HL-60 (cell line): ENCODE results near the gene STK33.
"Not testable (repeated sequence)": the region's sequence is repeated elsewhere in the genome, so short reads cannot be mapped to it uniquely, and the experiment has no call there.

Experiments used
- POLR2AphosphoS5 ChIP-seq: IDR thresholded peaks from 2 replicates; pipeline ENCODE4 v1.6.1; 2012; ENCODE audit warnings: low read depth
- SPI1 ChIP-seq: IDR thresholded peaks from 2 replicates; pipeline ENCODE4 v1.6.1; 2012; ENCODE audit warnings: low read depth, mild to moderate bottlenecking, borderline replicate concordance
- TF ChIP-seq, protein P1 (sequence below): IDR thresholded peaks from one replicate; pipeline ENCODE4 v1.5.1; 2011; ENCODE audit warnings: low read length, control low read depth, inconsistent platforms; ENCODE audit not compliant: insufficient read depth
- TF ChIP-seq, protein P2 (sequence below): IDR thresholded peaks from 2 replicates; pipeline ENCODE4 v1.6.1; 2012; ENCODE audit warnings: low read depth; ENCODE audit not compliant: insufficient replicate concordance

DNA sequence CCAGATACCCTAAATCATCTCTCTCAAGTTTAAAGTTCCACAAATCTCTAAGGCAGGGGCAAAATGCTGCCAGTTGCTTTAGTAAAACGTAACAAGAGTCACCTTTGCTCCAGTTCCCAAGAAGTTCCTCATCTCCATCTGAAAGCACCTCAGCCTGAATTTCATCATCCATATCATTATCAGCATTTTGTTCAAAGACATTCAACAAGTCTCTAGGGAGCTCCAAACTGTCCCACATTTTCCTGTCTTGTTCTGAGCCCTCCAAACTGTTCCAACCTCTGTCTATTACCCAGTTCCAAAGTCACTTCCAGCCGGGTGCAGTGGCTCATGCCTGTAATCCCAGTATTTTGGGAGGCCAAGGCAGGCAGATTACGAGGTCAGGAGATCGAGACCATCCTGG, 126.7 kb downstream of the STK33 start:
- TF ChIP-seq, protein P1, sequence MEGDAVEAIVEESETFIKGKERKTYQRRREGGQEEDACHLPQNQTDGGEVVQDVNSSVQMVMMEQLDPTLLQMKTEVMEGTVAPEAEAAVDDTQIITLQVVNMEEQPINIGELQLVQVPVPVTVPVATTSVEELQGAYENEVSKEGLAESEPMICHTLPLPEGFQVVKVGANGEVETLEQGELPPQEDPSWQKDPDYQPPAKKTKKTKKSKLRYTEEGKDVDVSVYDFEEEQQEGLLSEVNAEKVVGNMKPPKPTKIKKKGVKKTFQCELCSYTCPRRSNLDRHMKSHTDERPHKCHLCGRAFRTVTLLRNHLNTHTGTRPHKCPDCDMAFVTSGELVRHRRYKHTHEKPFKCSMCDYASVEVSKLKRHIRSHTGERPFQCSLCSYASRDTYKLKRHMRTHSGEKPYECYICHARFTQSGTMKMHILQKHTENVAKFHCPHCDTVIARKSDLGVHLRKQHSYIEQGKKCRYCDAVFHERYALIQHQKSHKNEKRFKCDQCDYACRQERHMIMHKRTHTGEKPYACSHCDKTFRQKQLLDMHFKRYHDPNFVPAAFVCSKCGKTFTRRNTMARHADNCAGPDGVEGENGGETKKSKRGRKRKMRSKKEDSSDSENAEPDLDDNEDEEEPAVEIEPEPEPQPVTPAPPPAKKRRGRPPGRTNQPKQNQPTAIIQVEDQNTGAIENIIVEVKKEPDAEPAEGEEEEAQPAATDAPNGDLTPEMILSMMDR, result not testable (repeated sequence)
- TF ChIP-seq POLR2AphosphoS5, SPI1: not testable (repeated sequence)
- TF ChIP-seq, protein P2, sequence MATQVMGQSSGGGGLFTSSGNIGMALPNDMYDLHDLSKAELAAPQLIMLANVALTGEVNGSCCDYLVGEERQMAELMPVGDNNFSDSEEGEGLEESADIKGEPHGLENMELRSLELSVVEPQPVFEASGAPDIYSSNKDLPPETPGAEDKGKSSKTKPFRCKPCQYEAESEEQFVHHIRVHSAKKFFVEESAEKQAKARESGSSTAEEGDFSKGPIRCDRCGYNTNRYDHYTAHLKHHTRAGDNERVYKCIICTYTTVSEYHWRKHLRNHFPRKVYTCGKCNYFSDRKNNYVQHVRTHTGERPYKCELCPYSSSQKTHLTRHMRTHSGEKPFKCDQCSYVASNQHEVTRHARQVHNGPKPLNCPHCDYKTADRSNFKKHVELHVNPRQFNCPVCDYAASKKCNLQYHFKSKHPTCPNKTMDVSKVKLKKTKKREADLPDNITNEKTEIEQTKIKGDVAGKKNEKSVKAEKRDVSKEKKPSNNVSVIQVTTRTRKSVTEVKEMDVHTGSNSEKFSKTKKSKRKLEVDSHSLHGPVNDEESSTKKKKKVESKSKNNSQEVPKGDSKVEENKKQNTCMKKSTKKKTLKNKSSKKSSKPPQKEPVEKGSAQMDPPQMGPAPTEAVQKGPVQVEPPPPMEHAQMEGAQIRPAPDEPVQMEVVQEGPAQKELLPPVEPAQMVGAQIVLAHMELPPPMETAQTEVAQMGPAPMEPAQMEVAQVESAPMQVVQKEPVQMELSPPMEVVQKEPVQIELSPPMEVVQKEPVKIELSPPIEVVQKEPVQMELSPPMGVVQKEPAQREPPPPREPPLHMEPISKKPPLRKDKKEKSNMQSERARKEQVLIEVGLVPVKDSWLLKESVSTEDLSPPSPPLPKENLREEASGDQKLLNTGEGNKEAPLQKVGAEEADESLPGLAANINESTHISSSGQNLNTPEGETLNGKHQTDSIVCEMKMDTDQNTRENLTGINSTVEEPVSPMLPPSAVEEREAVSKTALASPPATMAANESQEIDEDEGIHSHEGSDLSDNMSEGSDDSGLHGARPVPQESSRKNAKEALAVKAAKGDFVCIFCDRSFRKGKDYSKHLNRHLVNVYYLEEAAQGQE, result not testable (repeated sequence)
